Activated CD8-positive, alpha-beta memory T cell treated with anti-CD3 and anti-CD28 coated beads, Interleukin-2, amount 10 ng/mL, durations not matched to agents 7 days and 5 days (primary cell): Measurements from ENCODE around the gene MYO9A. TPM values are rescaled to one million over a fixed set of nuclear protein-coding genes. Genes with fewer than 3 reads are reported as not detected.

Source experiments
- ATAC-seq: fragments of 150-1000 bp; cut with Tn5 transposase; one replicate; pipeline ENCODE4 v1.10.0; 2021; ENCODE audit warnings: moderate library complexity
- CTCF ChIA-PET: fragments of 350-600 bp; sonication (Branson Sonifier 250); formaldehyde crosslinking; loops from one replicate; lab custom pipeline; 2021; ENCODE audit warnings: antibody characterized with exemption; lab: Charles Lee
- DNase-seq: peaks from one replicate; pipeline ENCODE4 v3.0.0-alpha.2; 2020
- H3K27ac Mint-ChIP-seq: one replicate; pipeline ENCODE4 v1.8.0; 2021; ENCODE audit warnings: mild to moderate bottlenecking, mixed read lengths
- H3K27me3 Mint-ChIP-seq: one replicate; pipeline ENCODE4 v1.8.0; 2021; ENCODE audit warnings: mixed read lengths
- H3K36me3 Mint-ChIP-seq: one replicate; pipeline ENCODE4 v1.8.0; 2021; ENCODE audit warnings: mild to moderate bottlenecking, mixed read lengths
- H3K4me1 Mint-ChIP-seq: one replicate; pipeline ENCODE4 v1.8.0; 2021; ENCODE audit warnings: mixed read lengths
- H3K4me3 Mint-ChIP-seq: one replicate; pipeline ENCODE4 v1.8.0; 2021; ENCODE audit warnings: mild to moderate bottlenecking, moderate library complexity, mixed read lengths
- H3K9me3 Mint-ChIP-seq: one replicate; pipeline ENCODE4 v1.8.0; 2022; ENCODE audit warnings: low read depth, mixed read lengths
- total RNA-seq, 2 experiments: library from RNA; stranded (reverse); gene quantifications; one replicate each; pipeline ENCODE4 v1.2.3, GENCODE V29; 2021

MYO9A gene
- total RNA-seq, 2 experiments from 2014 or later = 15.3 to 23.4 TPM

DNA sequence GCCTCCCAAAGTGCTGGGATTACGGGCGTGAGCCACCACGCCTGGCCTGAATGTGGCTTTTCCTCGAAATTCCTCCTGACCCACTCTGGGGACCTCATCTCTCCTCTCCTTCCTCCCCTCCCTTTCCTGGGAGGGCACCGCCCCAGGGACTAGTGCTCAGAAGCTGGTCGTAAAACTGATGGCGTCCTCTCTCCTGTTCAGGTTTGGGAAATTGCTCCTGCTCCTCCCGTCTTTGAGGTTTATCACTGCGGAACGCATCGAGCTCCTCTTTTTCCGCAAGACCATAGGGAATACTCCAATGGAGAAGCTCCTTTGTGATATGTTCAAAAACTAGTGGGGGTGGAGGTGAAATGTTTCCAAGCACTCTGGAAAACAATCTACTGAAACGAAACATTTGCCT is 300.6 kb downstream of the MYO9A start:
- Mint-ChIP-seq H3K4me1 (no peaks in the 10 kb centered on the region), H3K27ac (no peak overlapping the region), H3K9me3 (peaks cover 16% of the 10 kb centered on the region), H3K27me3 (no peaks in the 10 kb centered on the region), H3K4me3 (no peak overlapping the region), H3K36me3 (peaks cover 7% of the 10 kb centered on the region)
- DNase-seq (no peak), ATAC-seq (no peak)
- CTCF ChIA-PET = no interaction called here

DNA sequence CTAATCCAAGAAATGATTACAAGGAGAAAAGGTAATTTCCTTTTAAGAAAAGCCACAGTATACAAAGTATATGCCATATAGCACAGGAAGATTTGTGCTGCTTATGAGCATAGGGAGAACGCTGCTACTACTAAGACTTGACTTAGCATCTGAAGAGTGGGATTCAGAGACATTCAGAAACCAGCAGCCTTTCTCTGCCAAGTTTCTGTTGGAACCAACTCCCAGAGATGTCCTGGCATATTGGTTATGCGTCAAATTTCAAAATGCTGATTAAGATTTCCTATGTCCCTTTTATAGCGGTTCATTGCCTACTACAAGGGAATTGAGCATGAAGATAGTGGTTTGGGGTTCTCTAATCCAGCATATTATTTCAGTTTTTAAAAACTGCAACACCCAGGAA is 302.6 kb downstream of the MYO9A start:
- no peak for DNase-seq
- H3K4me1 Mint-ChIP-seq = no peaks in the 10 kb centered on the region
- H3K27ac Mint-ChIP-seq = no peak overlapping the region
- H3K9me3 Mint-ChIP-seq = peaks cover 9% of the 10 kb centered on the region
- ATAC-seq = no peak
- CTCF ChIA-PET = no interaction called here
- H3K4me3 Mint-ChIP-seq = no peak overlapping the region
- H3K27me3 Mint-ChIP-seq = no peaks in the 10 kb centered on the region
- H3K36me3 Mint-ChIP-seq = no peaks in the 10 kb centered on the region

DNA sequence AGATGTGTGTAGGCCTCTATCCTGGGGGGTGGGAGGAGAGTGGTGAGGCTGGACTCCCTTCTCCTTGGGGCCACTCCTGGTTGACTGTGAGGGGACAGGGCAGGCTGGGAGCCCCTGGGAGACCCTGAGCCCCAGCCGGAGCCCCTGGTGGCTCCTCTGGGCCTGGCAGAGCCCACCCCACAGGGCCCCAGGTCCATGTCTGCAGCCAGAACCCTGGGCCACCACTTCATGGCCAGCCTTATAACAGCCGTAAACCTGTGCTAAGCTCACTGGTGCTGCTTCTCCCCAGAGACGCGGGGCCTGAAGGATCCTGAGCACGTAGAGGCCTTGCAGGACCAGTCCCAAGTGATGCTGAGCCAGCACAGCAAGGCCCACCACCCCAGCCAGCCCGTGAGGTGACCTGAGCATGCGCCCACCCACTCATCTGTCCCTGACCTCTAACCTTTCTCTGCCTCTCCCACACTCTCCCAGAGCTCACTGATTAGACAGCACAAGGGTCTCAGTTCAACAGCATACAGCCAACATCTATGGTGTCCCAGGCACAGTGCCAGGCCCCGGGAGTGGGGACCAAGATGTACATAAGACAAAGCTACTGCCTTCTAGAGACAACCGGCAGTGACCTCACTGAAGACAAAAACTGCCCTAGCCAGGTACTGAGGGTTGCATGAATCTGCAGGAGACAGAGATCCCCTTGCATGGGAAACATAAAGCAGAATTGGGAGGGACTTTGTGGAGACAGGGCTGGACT is 304.1 kb downstream of the MYO9A start:
- no peaks in the 10 kb centered on the region for H3K36me3 Mint-ChIP-seq
- ATAC-seq = no peak
- H3K27me3 Mint-ChIP-seq = no peaks in the 10 kb centered on the region
- H3K4me3 Mint-ChIP-seq = no peak overlapping the region
- DNase-seq = no peak
- peaks cover 7% of the 10 kb centered on the region for H3K9me3 Mint-ChIP-seq
- CTCF ChIA-PET = no interaction called here
- H3K27ac Mint-ChIP-seq = no peak overlapping the region
- H3K4me1 Mint-ChIP-seq = no peaks in the 10 kb centered on the region

DNA sequence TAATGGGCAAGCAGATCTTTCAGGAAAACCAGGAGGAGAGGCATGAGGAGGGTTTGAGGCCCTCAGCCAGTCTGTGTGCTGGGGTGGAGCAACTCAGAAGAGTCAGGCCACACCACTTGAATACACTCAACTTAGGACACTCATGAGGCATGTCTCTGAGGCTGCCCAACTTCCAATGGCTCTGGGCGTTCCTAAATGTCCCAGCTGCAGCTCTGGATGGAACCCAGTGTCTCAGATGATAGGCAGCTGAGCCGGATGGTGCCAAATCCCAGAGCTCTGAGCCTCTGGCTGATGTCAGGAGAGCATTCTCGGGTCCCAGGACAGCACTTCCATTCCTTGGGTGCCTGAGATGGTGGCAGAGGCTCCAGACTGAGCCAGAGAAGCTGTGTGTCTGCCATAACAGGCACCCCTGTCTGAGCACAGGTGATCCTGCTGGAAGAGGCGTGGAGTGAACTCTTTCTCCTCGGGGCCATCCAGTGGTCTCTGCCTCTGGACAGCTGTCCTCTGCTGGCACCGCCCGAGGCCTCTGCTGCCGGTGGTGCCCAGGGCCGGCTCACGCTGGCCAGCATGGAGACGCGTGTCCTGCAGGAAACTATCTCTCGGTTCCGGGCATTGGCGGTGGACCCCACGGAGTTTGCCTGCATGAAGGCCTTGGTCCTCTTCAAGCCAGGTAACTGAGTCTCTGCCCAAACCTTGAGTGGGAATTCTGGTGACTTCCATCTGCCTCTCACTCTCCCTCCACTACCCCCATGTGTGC is 304.8 kb downstream of the MYO9A start:
- no peak overlapping the region for H3K27ac Mint-ChIP-seq
- no peaks in the 10 kb centered on the region for H3K36me3 Mint-ChIP-seq
- no peak for ATAC-seq
- no peaks in the 10 kb centered on the region for H3K4me1 Mint-ChIP-seq
- H3K9me3 Mint-ChIP-seq = peaks cover 4% of the 10 kb centered on the region
- H3K27me3 Mint-ChIP-seq = no peaks in the 10 kb centered on the region
- no peak overlapping the region for H3K4me3 Mint-ChIP-seq
- no peak for DNase-seq
- CTCF ChIA-PET = no interaction called here

DNA sequence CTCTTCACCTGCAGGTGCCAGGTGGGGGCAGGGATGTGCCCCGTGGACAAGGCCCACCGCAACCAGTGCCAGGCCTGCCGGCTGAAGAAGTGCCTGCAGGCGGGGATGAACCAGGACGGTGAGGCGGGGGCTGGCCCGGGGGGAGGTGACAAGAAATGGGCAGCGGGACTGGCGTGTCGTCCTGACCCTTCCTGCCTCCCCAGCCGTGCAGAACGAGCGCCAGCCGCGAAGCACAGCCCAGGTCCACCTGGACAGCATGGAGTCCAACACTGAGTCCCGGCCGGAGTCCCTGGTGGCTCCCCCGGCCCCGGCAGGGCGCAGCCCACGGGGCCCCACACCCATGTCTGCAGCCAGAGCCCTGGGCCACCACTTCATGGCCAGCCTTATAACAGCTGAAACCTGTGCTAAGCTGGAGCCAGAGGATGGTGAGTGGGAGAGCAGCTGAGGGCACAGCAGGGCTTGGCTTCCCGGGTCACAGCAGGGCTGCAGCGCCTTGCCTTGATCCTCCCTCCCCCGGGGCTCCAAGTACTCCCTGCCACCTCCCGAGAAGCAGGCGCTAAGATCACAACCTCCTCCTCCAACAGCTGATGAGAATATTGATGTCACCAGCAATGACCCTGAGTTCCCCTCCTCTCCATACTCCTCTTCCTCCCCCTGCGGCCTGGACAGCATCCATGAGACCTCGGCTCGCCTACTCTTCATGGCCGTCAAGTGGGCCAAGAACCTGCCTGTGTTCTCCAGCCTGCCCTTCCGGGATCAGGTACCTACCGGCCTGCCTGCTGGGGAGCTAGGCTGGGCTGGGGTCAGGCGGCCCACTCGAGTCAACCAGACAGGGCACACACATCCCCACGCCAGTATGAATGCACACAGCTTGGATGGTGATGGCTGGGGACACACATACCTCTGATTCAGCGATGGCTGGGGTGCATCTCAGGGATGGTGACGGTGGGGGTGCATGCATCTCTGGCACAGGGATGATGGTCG is 305.9 kb downstream of the MYO9A start:
- H3K9me3 Mint-ChIP-seq = no peaks in the 10 kb centered on the region

DNA sequence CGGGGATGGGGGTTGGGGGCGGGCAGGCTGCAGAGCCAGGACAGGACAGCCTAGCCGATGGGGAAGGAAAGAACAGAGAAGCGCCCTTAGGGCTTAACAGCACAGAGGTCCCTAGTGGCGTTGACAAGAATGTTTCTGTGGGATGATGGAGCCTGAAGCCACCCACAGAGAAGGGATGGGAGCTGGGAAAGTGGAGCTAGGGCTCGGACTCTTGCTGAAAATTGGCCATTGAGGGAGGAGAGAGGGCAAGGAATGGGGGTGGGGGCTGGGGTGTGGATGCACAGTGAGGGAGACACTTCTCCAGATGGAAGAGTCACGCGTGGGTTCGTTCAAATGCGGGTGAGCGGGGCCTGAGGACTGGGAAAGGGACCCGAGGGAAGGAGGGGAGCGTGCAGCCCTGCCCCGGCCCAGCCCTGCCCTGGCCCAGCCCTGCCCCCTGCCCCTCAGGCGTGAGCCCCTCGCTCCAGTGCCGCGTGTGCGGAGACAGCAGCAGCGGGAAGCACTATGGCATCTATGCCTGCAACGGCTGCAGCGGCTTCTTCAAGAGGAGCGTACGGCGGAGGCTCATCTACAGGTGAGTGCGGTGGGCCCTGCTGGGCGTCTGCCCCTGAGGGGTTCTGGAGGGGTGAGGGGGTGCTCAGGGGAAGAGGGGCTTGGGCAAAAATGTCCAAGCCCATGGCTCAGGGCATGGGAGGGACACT is 306.8 kb downstream of the MYO9A start:
- DNase-seq (no peak), ATAC-seq (no peak)
- Mint-ChIP-seq H3K4me3 (no peak overlapping the region), H3K9me3 (no peaks in the 10 kb centered on the region), H3K4me1 (no peaks in the 10 kb centered on the region), H3K27me3 (no peaks in the 10 kb centered on the region), H3K27ac (no peak overlapping the region), H3K36me3 (no peaks in the 10 kb centered on the region)
- CTCF ChIA-PET = no interaction called here

More for the DNA sequence above, 305.9 kb downstream of the MYO9A start:
- CTCF ChIA-PET = no interaction called here
- H3K4me3 Mint-ChIP-seq = no peak overlapping the region
- no peaks in the 10 kb centered on the region for H3K36me3 Mint-ChIP-seq
- no peaks in the 10 kb centered on the region for H3K4me1 Mint-ChIP-seq
- no peak for ATAC-seq
- no peak for DNase-seq
- no peak overlapping the region for H3K27ac Mint-ChIP-seq
- no peaks in the 10 kb centered on the region for H3K27me3 Mint-ChIP-seq

DNA sequence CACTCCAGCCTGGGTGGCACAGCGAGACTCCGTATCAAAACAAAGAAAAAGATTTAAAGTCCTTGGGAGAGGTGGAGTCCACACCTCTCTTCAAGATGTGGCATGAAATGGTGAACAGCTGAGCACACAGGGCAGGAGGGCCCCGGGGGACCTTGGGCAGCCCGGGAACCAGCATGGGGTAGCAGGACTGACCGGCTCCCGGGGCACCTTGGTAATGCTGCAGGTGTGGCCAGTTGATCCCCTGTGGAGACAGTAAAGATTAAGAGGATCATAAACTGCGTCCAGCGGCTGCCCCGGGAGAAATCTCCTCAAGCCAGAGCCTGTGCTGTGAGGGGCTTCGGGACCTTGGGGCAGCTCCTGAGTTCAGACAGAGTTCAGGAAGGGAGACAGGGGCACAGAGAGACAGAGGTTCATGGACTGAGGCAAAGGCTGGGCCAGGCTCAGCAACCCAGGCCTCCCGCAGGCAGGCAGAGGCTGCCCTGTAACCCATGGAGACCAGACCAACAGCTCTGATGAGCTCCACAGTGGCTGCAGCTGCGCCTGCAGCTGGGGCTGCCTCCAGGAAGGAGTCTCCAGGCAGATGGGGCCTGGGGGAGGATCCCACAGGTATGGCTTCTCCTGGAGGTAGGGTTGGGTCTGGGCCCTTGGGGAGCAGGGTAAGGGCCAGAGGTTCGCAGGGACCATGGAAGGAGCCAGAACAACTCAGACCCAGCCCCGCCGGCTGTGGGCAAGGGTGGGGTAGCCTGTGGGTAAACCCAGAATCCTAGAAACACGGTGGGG is 307.5 kb downstream of the MYO9A start, which contains the start of gene NR2E3:
TSS of gene NR2E3 (plus strand) at position 299 of the 780 bp plus-strand sequence. CDS start at position 489, 190 bp downstream.
- Mint-ChIP-seq H3K4me3 (no peak within 1 kb of the TSS), H3K27me3 (no peaks in the 10 kb centered on the region), H3K9me3 (no peaks in the 10 kb centered on the region), H3K36me3 (no peaks in the 10 kb centered on the region), H3K4me1 (no peaks in the 10 kb centered on the region), H3K27ac (no peak within 1 kb of the TSS)
- no peak for DNase-seq
- CTCF ChIA-PET = no interaction called here
- ATAC-seq = no peak

DNA sequence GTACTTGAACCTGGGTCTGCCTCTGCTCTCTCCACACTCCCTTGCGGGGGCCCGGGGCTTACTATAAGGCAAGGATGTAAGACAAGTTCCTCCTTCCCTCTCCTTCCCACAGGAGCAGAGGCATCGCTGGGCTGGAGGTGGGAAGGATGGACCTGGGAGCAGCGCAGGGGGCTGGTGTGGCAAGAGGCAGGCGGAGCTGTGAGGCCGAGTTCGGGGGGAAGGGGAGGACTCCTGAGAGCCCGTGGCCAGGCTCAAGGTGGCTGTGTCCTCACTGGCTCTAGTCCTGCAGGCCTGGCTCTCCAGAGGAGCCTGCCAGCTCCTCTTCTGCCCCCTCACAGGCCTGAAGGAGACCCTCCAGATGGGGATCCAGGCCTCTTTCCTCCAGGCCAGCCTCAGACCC is 308.6 kb downstream of the MYO9A start:
- ATAC-seq = no peak
- Mint-ChIP-seq H3K4me1 (no peaks in the 10 kb centered on the region), H3K27me3 (no peaks in the 10 kb centered on the region), H3K36me3 (no peaks in the 10 kb centered on the region), H3K4me3 (no peak overlapping the region), H3K9me3 (no peaks in the 10 kb centered on the region), H3K27ac (no peak overlapping the region)
- DNase-seq = no peak
- CTCF ChIA-PET = no interaction called here

DNA sequence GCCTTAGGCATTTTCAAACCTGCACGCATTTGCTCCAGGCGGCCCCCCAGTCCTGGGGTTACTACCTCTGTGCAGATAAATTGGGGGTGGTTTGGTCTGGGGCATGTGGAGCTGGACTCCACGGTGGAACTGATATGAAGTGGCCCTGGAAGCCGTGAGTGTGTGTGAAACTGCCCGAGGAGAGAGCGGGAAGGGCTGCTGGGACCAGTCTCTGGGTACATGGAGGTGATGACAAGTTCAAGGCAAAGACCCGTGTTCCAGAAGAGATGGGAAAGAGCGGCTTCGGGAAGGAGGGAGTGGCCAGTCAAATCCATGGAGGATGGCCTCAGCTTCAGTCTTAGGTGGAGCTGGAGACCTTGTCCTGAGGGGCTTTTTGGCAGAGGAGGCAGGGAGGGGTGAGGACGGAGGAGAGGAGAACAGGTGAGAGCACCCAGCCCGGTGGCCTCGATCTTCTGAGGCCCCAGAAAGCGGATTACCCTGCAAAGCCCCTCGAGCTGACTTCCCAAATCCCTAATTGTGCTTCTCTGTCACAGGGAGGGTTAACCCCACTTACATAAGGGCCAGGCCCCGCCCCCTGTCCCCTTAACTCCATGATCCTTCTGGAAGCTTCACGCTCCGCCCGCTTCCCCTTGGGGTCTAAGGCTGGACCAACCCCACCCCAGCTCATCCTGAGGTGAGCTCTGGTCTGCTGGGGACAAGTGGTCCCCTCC is 309.5 kb downstream of the MYO9A start:
- H3K27me3 Mint-ChIP-seq = no peaks in the 10 kb centered on the region
- no peak for DNase-seq
- CTCF ChIA-PET = interaction anchor here (1.3 kb wide), 1 partner anchor 65 kb away, joined by 4 read pairs; no protein-coding TSS in a partner anchor
- H3K36me3 Mint-ChIP-seq = no peaks in the 10 kb centered on the region
- no peak overlapping the region for H3K27ac Mint-ChIP-seq
- H3K9me3 Mint-ChIP-seq = no peaks in the 10 kb centered on the region
- no peak overlapping the region for H3K4me3 Mint-ChIP-seq
- ATAC-seq = no peak
- H3K4me1 Mint-ChIP-seq = no peaks in the 10 kb centered on the region

DNA sequence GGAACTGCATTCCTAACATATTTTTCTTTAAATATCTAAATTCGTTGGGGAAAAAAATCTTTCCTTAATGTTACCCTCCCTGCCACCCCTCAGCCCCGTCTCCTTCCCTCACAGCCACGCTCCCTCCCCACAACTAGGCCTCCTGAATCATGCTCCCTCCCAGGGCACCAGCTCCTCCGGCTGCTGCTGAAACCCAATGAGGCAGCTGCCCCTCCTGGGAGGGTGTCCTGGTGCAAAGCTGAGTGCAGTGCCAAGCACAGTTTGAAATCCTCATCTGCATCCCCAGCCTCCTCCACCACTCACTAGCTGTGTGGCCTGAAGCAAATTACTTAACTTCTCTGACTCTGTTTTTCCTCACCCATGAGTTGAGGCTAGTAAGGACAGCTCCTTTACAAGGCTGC is 310.3 kb downstream of the MYO9A start:
- Mint-ChIP-seq H3K9me3 (no peaks in the 10 kb centered on the region), H3K27me3 (no peaks in the 10 kb centered on the region), H3K4me3 (no peak overlapping the region), H3K27ac (no peak overlapping the region), H3K4me1 (no peaks in the 10 kb centered on the region), H3K36me3 (no peaks in the 10 kb centered on the region)
- DNase-seq = no peak
- CTCF ChIA-PET = interaction anchor here (1.3 kb wide), 1 partner anchor 64 kb away, joined by 4 read pairs; no protein-coding TSS in a partner anchor
- no peak for ATAC-seq

DNA sequence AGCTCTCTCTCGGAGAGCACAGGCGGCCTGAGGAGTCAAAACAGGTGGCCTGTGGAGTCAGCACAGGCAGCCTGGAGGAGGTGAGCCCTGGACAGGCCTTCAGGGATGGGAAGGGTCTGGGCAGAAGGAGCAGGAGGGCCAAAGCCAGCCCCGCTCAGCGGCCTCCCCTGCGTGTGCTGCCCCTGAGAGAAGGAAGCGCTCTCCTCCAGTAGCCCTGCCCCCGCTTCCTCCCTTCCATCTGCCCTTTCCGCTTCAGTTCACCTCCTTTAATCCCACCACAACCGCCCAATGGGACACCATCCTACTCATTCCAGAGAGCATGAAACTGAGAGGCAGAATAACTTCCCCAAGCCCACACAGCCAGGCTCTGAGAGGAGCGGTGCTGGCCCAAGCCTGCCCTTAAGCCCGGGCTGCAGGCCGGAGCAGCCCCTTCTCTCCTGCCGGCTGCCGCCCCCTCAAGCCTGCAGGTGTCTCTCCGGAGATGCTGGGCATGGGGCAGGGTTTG is 310.8 kb downstream of the MYO9A start:
- H3K4me1 Mint-ChIP-seq = peaks cover 1% of the 10 kb centered on the region
- CTCF ChIA-PET = interaction anchor here (1.3 kb wide), 1 partner anchor 64 kb away, joined by 4 read pairs; no protein-coding TSS in a partner anchor
- H3K9me3 Mint-ChIP-seq = no peaks in the 10 kb centered on the region
- DNase-seq = no peak
- H3K4me3 Mint-ChIP-seq = no peak overlapping the region
- H3K36me3 Mint-ChIP-seq = no peaks in the 10 kb centered on the region
- ATAC-seq = no peak
- H3K27me3 Mint-ChIP-seq = peaks cover 3% of the 10 kb centered on the region
- no peak overlapping the region for H3K27ac Mint-ChIP-seq
